CD14-positive monocyte (primary cell): ENCODE data around the gene NDUFS2. TPM values are rescaled to one million over a fixed set of nuclear protein-coding genes. Genes with fewer than 3 reads are reported as not detected.

Experiments
- DNase-seq, 3 donors: peaks; one replicate each; pipeline ENCODE4 v3.0.0-alpha.2; 2011 to 2022
- H2AFZ ChIP-seq: 2 replicates; pipeline ENCODE4 v1.6.0; 2012; ENCODE audit warnings: mild to moderate bottlenecking, low read depth, low read length, inconsistent platforms; ENCODE audit not compliant: insufficient read depth, poor library complexity, severe bottlenecking
- H3K27ac ChIP-seq, 2 donors: 1 replicate in 1 of 2; 2 replicates in 1 of 2; pipeline ENCODE4 v1.5.1; 2012 to 2013; ENCODE audit warnings: low read length in 2 of 2, control low read depth in 1 of 2, inconsistent platforms in 1 of 2, low read depth in 1 of 2, mild to moderate bottlenecking in 1 of 2
- H3K27me3 ChIP-seq, 2 donors: one replicate each; pipeline versions ENCODE4 v1.6.0 to v1.6.1; 2011 to 2013; ENCODE audit warnings: low read length in 2 of 2; ENCODE audit not compliant: control insufficient read depth in 2 of 2, insufficient read depth in 2 of 2
- H3K36me3 ChIP-seq, 2 donors: replicated peaks in 1 of 2; 1 replicate in 1 of 2; 2 replicates in 1 of 2; pipeline versions ENCODE4 v1.5.1 to v1.6.1; 2012 to 2013; ENCODE audit warnings: low read length in 2 of 2, control low read depth in 1 of 2, inconsistent platforms in 1 of 2, mild to moderate bottlenecking in 1 of 2; ENCODE audit not compliant: insufficient read depth in 2 of 2, control insufficient read depth in 1 of 2
- H3K4me1 ChIP-seq, 2 donors: 1 replicate in 1 of 2; 2 replicates in 1 of 2; pipeline versions ENCODE4 v1.5.1 to v1.6.1; 2012 to 2013; ENCODE audit warnings: low read length in 2 of 2, control low read depth in 1 of 2, inconsistent platforms in 1 of 2, mild to moderate bottlenecking in 1 of 2, moderate library complexity in 1 of 2; ENCODE audit not compliant: insufficient read depth in 2 of 2, control insufficient read depth in 1 of 2
- H3K4me2 ChIP-seq: replicated peaks from 2 replicates; pipeline ENCODE3; 2012; ENCODE audit warnings: low read length, moderate library complexity, mild to moderate bottlenecking; ENCODE audit not compliant: poor library complexity, severe bottlenecking; ENCODE audit errors: extremely low read depth
- H3K4me3 ChIP-seq, 3 experiments: fragments of 200-600 bp in 1 of 3; sonication (generic) in 1 of 3; replicated peaks in 1 of 3; 1 replicate in 2 of 3; 2 replicates in 1 of 3; pipeline ENCODE4 v1.5.1; 2011 to 2013; ENCODE audit warnings: low read length in 3 of 3, mild to moderate bottlenecking in 3 of 3, control low read depth in 2 of 3, low read depth in 2 of 3, inconsistent platforms in 1 of 3, moderate library complexity in 1 of 3
- H3K79me2 ChIP-seq: 2 replicates; pipeline ENCODE4 v1.6.0; 2012; ENCODE audit warnings: mild to moderate bottlenecking, control low read depth, inconsistent platforms, low read length, moderate library complexity; ENCODE audit not compliant: insufficient read depth
- H3K9ac ChIP-seq: 2 replicates; pipeline ENCODE4 v1.6.0; 2017; ENCODE audit warnings: low read length, mild to moderate bottlenecking; ENCODE audit not compliant: insufficient read depth, poor library complexity, severe bottlenecking
- H3K9me3 ChIP-seq, 2 donors: replicated peaks in 1 of 2; 1 replicate in 1 of 2; 2 replicates in 1 of 2; pipeline versions ENCODE4 v1.5.1 to v1.6.1; 2012 to 2013; ENCODE audit warnings: low read length in 2 of 2, control low read depth in 1 of 2; ENCODE audit not compliant: control insufficient read depth in 1 of 2, insufficient read depth in 1 of 2
- H4K20me1 ChIP-seq: 2 replicates; pipeline ENCODE4 v1.6.0; 2012; ENCODE audit warnings: mild to moderate bottlenecking, low read length, control low read depth, moderate library complexity; ENCODE audit not compliant: insufficient read depth
- H3K27ac Mint-ChIP-seq, 7 donors: one replicate each; pipeline ENCODE4 v1.8.0; 2020; ENCODE audit warnings: mild to moderate bottlenecking in 7 of 7, mixed read lengths in 7 of 7, moderate library complexity in 6 of 7, inconsistent platforms in 2 of 7
- H3K27me3 Mint-ChIP-seq, 3 donors: one replicate each; pipeline ENCODE4 v1.8.0; 2021 to 2022; ENCODE audit warnings: low read depth in 3 of 3, mild to moderate bottlenecking in 3 of 3, mixed read lengths in 3 of 3, moderate library complexity in 3 of 3, inconsistent platforms in 1 of 3
- H3K36me3 Mint-ChIP-seq, 2 donors: one replicate each; pipeline ENCODE4 v1.8.0; 2020; ENCODE audit warnings: mixed read lengths in 2 of 2, inconsistent platforms in 1 of 2, mild to moderate bottlenecking in 1 of 2
- H3K4me1 Mint-ChIP-seq: one replicate; pipeline ENCODE4 v1.8.0; 2020; ENCODE audit warnings: mild to moderate bottlenecking, mixed read lengths
- H3K4me3 Mint-ChIP-seq, 2 donors: one replicate each; pipeline ENCODE4 v1.8.0; 2020; ENCODE audit warnings: mild to moderate bottlenecking in 2 of 2, mixed read lengths in 2 of 2, moderate library complexity in 1 of 2
- H3K9me3 Mint-ChIP-seq, 7 donors: one replicate each; pipeline ENCODE4 v1.8.0; 2020 to 2022; ENCODE audit warnings: mixed read lengths in 7 of 7, mild to moderate bottlenecking in 6 of 7, moderate library complexity in 6 of 7, inconsistent platforms in 2 of 7
- WGBS: methylation state at CpG from one replicate; pipeline ENCODE4 v1.1.5; 2013; ENCODE audit warnings: missing lambda C conversion rate; ENCODE audit not compliant: insufficient coverage; 5-methylcytosine and 5-hydroxymethylcytosine counted together
- intact Hi-C, 2 donors: fragments of 100-400 bp; cut with micrococcal nuclease; formaldehyde crosslinking; loops; one replicate each; pipeline versions ENCODE4 v1.15.0 to v1.15.1; 2023
- polyA minus RNA-seq: library from RNA; depleted of rRNA, polyadenylated mRNA; stranded (reverse); fragments of >200 nt; gene quantifications from 2 replicates; pipeline ENCODE4 v1.2.3, GENCODE V29; 2012
- polyA plus RNA-seq, 3 donors: library from polyadenylated mRNA; depleted of rRNA in 1 of 3; unstranded in 2 of 3; stranded (reverse) in 1 of 3; fragments of 300-500 nt in 2 of 3; fragments of >200 nt in 1 of 3; fragmentation: Illumina TruSeq in 2 of 3; gene quantifications; 1 replicate in 2 of 3; 2 replicates in 1 of 3; pipeline ENCODE4 v1.2.3, GENCODE V29; 2012 to 2021
- total RNA-seq, 12 experiments: library from RNA in 1 of 12; stranded (reverse) in 1 of 12; fragments of 120-200 nt in 1 of 12; gene quantifications; one replicate each; pipeline ENCODE4 v1.2.4 and lab custom pipeline; 2013 to 2026; ENCODE audit warnings: mixed read lengths in 6 of 12, inconsistent platforms in 1 of 12
- TF ChIP-seq, protein P1 (sequence below): fragments of 200-600 bp; IDR thresholded peaks from one replicate; pipeline ENCODE4 v1.8.0; 2022; ENCODE audit warnings: antibody characterized with exemption, mild to moderate bottlenecking

Gene NDUFS2
- total RNA-seq (2013): 86.9 TPM
- polyA plus RNA-seq: 100 to 1,000 TPM in 2 of 3 donors, 10 to 100 TPM in 1; 87.5 to 119 (median 101) TPM
- polyA minus RNA-seq: 60.8 and 74.9 TPM in 2 replicates
- total RNA-seq (lab: John Stamatoyannopoulos, UW): 11.9 to 45.4 (median 30.9) reads per million in 11 experiments

DNA sequence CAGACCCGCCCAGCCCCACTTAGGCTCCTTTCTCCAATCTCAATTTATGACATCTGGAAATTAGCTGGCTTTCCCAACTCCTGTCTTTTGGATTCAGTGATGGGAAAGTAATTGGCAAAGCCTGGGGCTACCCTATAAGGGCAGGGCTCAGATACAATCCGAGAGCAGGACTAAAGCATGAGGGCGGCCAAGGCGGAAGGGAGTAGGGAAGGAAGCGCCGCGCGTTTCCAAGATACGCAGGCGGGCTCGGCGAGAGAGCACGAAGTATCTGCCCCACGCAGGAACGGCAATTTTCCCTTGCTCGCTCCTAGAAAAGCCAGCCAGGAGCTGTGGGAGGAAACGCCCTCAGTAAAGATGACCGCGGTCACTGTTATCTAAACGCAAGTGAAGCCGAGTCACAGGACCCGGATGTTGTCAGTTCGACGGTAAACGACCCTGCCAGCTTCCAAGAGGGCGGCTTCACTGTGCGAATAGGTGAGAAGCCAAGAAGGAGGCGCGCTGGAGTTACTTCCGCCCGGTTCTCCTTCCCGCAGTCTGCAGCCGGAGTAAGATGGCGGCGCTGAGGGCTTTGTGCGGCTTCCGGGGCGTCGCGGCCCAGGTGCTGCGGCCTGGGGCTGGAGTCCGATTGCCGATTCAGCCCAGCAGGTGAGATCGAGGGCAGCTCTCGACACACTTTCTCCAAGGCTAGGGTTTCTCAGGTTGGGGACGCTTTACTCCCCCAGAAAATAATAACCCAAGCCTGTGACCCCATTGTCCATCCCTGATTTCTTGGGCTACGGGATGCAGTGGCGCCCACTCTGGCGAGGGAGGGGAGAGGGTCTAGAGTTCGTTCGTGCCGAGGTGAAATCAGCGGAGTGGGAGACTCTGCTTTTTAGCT, at the start of gene NDUFS2:
NDUFS2 (plus strand) TSS at position 532 of the 877 bp plus-strand sequence; CDS start at position 551, 19 bp downstream.
- Mint-ChIP-seq H3K27me3 (peaks cover 0 to 1% (median 0%) of the 10 kb centered on the region in 3 donors), H3K9me3 (peaks cover 0 to 2% (median 0%) of the 10 kb centered on the region in 7 donors), H3K4me1 (peaks cover 49% of the 10 kb centered on the region), H3K36me3 (peaks cover 26 to 37% of the 10 kb centered on the region in 2 donors), H3K4me3 (peak within 1 kb of the TSS; percentile 84 to 93), H3K27ac (peak within 1 kb of the TSS; percentile 93 to 98 (median 97))
- Histone ChIP-seq H3K79me2 (peaks cover 48% of the 10 kb centered on the region), H2AFZ (peak within 1 kb of the TSS; percentile 91), H3K4me1 (peaks cover 34 to 47% of the 10 kb centered on the region in 2 donors), H3K9me3 (no peaks in the 10 kb centered on the region), H3K27ac (peak within 1 kb of the TSS; percentile 80 to 95), H3K4me3 (peak within 1 kb of the TSS; percentile 90 to 100 (median 91)), H3K36me3 (peaks cover 17 to 40% of the 10 kb centered on the region in 2 donors), H3K27me3 (no peaks in the 10 kb centered on the region), H3K4me2 (peak within 1 kb of the TSS; percentile 97), H3K9ac (peak within 1 kb of the TSS; percentile 94), H4K20me1 (no peaks in the 10 kb centered on the region)
- intact Hi-C loops: loop anchor here in 1 of 2 donors (5.0 kb wide), 1 partner anchor 185 kb away; no protein-coding TSS in a partner anchor
- TF ChIP-seq, protein P1, sequence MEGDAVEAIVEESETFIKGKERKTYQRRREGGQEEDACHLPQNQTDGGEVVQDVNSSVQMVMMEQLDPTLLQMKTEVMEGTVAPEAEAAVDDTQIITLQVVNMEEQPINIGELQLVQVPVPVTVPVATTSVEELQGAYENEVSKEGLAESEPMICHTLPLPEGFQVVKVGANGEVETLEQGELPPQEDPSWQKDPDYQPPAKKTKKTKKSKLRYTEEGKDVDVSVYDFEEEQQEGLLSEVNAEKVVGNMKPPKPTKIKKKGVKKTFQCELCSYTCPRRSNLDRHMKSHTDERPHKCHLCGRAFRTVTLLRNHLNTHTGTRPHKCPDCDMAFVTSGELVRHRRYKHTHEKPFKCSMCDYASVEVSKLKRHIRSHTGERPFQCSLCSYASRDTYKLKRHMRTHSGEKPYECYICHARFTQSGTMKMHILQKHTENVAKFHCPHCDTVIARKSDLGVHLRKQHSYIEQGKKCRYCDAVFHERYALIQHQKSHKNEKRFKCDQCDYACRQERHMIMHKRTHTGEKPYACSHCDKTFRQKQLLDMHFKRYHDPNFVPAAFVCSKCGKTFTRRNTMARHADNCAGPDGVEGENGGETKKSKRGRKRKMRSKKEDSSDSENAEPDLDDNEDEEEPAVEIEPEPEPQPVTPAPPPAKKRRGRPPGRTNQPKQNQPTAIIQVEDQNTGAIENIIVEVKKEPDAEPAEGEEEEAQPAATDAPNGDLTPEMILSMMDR: no peak
- WGBS: 5% methylated on average over 45 of the region's 53 CpGs
- DNase-seq: peak; percentile 97 to 99 (median 99)

DNA sequence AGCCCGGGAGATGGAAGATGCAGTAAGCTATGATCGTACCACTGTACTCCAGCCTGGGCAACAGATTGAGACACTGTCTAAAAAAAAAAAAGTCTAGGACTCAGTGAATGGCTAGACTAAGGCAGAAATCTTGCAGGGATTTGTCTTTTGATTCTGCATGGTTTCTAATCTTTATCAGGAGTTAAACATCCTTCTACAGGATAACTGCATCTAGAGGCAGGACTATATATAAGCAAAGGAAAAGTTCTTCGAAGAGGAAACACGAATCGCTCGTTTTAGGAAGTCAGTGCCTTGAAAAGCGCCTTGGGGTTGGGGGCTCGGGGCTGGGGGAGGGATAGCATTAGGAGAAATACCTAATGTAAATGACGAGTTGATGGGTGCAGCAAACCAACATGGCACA, 49.0 kb upstream of the NDUFS2 start:
- Histone ChIP-seq H2AFZ (peak overlapping the region; percentile 87), H3K27me3 (no peaks in the 10 kb centered on the region), H4K20me1 (no peaks in the 10 kb centered on the region), H3K27ac (peak overlapping the region in 1 of 2 donors; percentile 96), H3K4me1 (peaks cover 14 to 16% of the 10 kb centered on the region in 2 donors), H3K36me3 (peaks cover 13 to 15% of the 10 kb centered on the region in 2 donors), H3K4me3 (peak overlapping the region; percentile 80 to 98 (median 95)), H3K4me2 (peak overlapping the region; percentile 81), H3K79me2 (peaks cover 20% of the 10 kb centered on the region), H3K9me3 (no peaks in the 10 kb centered on the region), H3K9ac (peak overlapping the region; percentile 88)
- no peak for DNase-seq
- WGBS: no CpG with 5 or more reads among the region's 9 CpGs
- no peaks in the 10 kb centered on the region for H3K27me3 Mint-ChIP-seq
- H3K27ac Mint-ChIP-seq: peak overlapping the region; percentile 48 to 100 (median 99)
- peaks cover 10 to 21% of the 10 kb centered on the region in 2 donors for H3K36me3 Mint-ChIP-seq
- intact Hi-C loops: loop anchor here in 1 of 2 donors (5.0 kb wide), 1 partner anchor 36 kb away; the partner anchor contains the start of genes NIT1 and PFDN2
- peak overlapping the region; percentile 94 to 98 for H3K4me3 Mint-ChIP-seq
- TF ChIP-seq, protein P1: no peak
- peaks cover 19% of the 10 kb centered on the region for H3K4me1 Mint-ChIP-seq
- no peaks in the 10 kb centered on the region for H3K9me3 Mint-ChIP-seq
